ENCODE results near the gene WDFY2.

- TF ChIP-seq CTCF (IDR thresholded peaks at IDR 0.05) (no peak), POLR2A (IDR thresholded peaks at IDR 0.05) (no peak)
Observed at GRCh38 chr13:51689663-51689996, 105.4 kb downstream of the WDFY2 start.
